Ureter (tissue), 1 donor: ENCODE measurements around the gene CLDN18. TPM values are rescaled to one million over a fixed set of nuclear protein-coding genes. Genes with fewer than 3 reads are reported as not detected.

Source experiments
- DNase-seq: peaks from one replicate; pipeline ENCODE4 v3.0.0-alpha.2; 2020; ENCODE audit warnings: low spot score
- total RNA-seq: library from RNA; stranded (reverse); gene quantifications from one replicate; pipeline ENCODE4 v1.2.4, GENCODE V29; 2023
- donor health status: DM: yes; HTN: yes; CAD: no.

Gene CLDN18
- total RNA-seq, 1 donor from 2014 or later, result not detected

- DNase-seq, result no peak
Measured at GRCh38 chr3:138025553-138025952, 15.6 kb downstream of the CLDN18 start.

GRCh38 chr3:138027821-138028220, 17.9 kb downstream of the CLDN18 start:
- DNase-seq, result no peak

GRCh38 chr3:138030734-138031280, 20.8 kb downstream of the CLDN18 start:
- no peak for DNase-seq

DNA sequence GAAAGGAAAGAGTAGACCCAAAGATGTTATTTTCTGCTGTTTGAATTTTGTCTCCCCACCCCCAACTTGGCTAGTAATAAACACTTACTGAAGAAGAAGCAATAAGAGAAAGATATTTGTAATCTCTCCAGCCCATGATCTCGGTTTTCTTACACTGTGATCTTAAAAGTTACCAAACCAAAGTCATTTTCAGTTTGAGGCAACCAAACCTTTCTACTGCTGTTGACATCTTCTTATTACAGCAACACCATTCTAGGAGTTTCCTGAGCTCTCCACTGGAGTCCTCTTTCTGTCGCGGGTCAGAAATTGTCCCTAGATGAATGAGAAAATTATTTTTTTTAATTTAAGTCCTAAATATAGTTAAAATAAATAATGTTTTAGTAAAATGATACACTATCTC, 21.6 kb downstream of the CLDN18 start:
- DNase-seq, result no peak

DNA sequence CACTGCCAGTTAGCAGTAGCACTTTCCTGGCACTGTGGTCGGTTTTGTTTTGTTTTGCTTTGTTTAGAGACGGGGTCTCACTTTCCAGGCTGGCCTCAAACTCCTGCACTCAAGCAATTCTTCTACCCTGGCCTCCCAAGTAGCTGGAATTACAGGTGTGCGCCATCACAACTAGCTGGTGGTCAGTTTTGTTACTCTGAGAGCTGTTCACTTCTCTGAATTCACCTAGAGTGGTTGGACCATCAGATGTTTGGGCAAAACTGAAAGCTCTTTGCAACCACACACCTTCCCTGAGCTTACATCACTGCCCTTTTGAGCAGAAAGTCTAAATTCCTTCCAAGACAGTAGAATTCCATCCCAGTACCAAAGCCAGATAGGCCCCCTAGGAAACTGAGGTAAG, 22.6 kb downstream of the CLDN18 start:
- no peak for DNase-seq

DNA sequence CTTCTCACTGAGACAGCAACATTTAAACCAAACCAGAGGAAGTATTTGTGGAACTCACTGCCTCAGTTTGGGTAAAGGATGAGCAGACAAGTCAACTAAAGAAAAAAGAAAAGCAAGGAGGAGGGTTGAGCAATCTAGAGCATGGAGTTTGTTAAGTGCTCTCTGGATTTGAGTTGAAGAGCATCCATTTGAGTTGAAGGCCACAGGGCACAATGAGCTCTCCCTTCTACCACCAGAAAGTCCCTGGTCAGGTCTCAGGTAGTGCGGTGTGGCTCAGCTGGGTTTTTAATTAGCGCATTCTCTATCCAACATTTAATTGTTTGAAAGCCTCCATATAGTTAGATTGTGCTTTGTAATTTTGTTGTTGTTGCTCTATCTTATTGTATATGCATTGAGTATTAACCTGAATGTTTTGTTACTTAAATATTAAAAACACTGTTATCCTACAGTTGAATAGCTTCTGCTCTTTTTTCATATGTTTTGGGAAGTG, 23.3 kb downstream of the CLDN18 start:
- DNase-seq, result no peak

DNA sequence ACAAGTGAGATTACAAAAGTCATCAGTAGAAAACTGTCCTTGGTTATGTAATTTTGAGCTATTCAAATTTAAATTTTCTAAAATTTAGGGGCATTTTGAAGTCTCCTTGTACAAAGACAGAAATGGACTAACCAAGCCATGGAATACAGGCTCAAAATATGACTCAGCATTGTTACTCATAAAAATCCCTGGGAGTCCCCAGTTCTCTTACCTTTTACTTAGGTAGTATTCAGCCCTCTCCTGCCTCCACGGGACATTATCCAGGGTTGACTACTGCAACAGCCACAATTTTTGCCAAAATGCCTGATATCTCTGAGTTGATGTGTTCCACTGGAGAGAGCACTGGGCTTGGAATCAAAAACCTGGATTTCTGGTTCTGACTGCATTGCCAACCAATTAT, 25.0 kb downstream of the CLDN18 start:
- no peak for DNase-seq

- DNase-seq, result no peak
Measured at GRCh38 chr3:138036572-138036971, 26.6 kb downstream of the CLDN18 start.

GRCh38 chr3:138038725-138039462, 28.9 kb downstream of the CLDN18 start:
- DNase-seq, result no peak

DNA sequence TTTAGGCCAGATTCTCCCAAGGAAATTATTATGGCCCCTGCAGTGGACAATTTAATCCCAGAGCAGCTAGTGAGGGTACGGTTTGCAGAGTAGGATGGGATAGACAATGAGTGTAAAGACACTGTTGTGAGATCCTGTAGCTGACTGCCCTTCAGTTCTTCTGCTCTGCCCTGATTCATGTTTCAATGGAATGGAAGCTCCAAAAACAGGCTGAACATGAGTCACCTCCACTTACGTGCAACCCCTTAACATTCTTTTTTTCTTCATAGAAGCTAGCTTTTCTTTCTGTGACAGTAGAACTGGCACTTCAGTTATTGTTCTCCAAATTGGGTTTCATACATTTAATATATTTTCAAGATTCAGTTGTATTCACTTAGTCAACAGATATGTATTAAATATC, 32.1 kb downstream of the CLDN18 start:
- no peak for DNase-seq

GRCh38 chr3:138043266-138044029, 33.5 kb downstream of the CLDN18 start:
- no peak for DNase-seq

DNA sequence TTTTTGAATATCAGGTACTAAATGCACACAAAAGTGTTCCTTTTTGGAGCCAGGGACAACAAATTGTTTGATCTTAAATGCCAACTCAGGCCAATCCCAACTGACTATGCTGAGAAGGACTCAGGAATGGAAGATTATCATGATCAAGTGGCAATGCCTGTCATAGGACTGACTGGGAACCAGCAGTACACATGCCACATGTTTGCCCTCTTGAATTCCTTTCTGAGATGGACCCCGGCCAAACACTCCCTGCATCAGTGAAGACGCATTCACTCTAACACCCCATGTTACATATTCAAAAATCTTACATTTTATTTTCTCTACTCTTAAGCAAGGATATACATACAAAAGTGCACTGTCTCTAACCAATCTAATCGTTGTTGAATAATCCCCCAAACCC, 36.1 kb downstream of the CLDN18 start:
- DNase-seq, result no peak

DNA sequence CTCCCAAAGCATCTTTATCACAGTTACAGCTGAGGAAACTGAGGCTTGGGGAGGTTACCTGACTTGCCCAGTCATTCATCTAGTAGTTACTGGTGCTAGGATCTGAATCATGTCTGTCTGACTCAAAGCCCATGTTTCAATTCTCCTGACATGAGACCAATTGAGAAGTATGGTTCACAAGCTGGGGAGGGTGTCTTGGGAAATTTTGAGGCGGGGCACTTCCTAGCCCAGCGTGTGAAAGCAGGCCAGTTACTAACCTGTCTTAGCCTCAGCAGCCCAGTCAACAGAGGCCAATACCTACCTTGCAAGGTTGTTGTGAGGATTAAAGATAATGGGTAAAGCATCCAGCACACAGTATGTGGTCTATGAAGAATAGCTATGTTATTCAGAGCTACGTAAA, 37.0 kb downstream of the CLDN18 start:
- DNase-seq, result no peak

- DNase-seq, result no peak
Measured at GRCh38 chr3:138047596-138048158, 37.7 kb downstream of the CLDN18 start.

DNA sequence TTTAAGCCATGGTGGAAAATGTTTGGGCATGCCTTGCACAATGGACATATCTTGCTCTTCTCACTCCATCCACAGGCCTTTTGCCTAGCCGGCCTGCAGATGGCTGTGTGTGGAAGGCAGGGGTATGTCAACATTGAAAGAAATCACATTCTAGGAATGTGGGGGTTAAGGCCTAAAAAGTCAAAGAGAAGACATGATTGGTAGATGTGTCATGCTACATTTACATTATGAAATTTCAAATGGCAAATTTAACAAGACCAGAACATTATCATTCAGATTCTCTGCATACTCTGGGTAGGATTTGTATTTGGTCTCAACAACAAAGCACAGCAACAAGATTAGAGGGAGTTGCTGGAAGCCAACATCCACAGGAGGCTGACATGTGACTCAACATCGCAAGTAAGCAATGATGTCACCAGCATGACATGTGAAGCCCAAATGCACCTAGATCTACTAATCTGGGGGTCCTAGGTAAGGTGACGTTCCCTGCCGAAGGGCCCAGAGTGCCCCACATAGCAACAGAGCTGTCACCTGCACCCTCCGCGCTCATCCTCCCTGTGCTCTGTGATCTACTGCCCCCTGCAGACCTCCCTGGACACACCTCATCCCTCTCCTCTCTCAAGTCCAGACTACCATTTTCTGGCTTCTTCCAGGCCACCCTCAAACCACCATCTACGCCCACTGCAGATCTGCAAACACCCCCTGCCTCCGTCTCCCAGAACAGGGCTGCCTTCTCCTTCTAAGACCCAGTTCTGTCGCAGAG, 39.4 kb downstream of the CLDN18 start:
- DNase-seq, result no peak

- no peak for DNase-seq
Measured at GRCh38 chr3:138051947-138052802, 42.2 kb downstream of the CLDN18 start.

DNA sequence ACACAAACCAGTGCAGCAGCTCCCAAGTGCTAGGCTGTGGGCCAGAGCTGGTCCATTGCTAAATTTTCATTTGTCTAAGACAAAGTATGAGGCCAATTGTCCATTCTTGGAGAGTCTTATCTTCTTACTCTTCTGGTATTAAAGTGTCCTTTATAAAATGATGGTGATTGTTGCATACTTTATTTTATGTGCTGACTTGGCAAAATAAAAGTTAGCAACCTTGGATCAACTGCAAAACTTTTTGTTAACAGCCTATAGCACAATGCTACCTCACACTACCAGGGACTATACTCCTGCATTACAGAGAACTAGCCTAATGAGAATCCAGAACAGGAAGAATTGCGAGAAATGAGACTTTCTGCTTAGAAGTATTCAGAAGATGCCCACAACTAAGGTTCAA, 44.1 kb downstream of the CLDN18 start:
- no peak for DNase-seq

- no peak for DNase-seq
Measured at GRCh38 chr3:138057384-138057783, 47.4 kb downstream of the CLDN18 start.

- no peak for DNase-seq
Measured at GRCh38 chr3:138059261-138059660, 49.3 kb downstream of the CLDN18 start.

GRCh38 chr3:138060792-138061191, 50.8 kb downstream of the CLDN18 start:
- no peak for DNase-seq

DNA sequence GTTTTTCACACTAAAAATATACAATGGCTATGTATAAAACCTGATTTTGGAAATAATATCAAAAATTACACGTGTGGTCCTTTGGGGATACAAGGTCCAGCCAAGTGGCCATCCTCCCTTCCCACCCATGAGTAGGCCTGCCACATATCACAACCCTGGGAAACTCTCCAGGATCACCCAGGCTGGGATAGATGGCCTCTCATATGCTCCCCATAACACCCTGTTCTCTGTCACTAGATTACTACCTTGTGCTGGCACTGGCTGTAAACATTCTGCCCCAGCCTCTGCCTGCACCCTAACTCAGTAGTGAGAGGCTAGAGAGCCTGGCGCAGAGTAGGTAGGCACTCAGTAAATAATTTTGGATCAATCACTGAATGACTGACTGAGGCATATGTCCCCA, 52.1 kb downstream of the CLDN18 start:
- DNase-seq, result no peak
